MM.1S (cell line): ENCODE data around the gene IL11RA.
"Not testable (repeated sequence)": the region's sequence is repeated elsewhere in the genome, so short reads cannot be mapped to it uniquely, and the experiment has no call there.

ENCODE experiments used
- DNase-seq: peaks from one replicate; pipeline ENCODE4 v3.0.0-alpha.2; 2015
- H2AFZ ChIP-seq: fragments of 300-600 bp; sonication (generic); 2 replicates; pipeline ENCODE4 v1.6.0; 2016; ENCODE audit warnings: antibody characterized with exemption, low read length
- H3F3A ChIP-seq: fragments of 300-600 bp; sonication (generic); 2 replicates; pipeline ENCODE4 v1.6.1; 2016; ENCODE audit warnings: mild to moderate bottlenecking, antibody characterized with exemption, low read length, moderate library complexity, mixed read lengths; ENCODE audit not compliant: insufficient read depth
- H3K27ac ChIP-seq: fragments of 300-600 bp; sonication (generic); 2 replicates; pipeline ENCODE4 v1.5.1; 2016; ENCODE audit warnings: mild to moderate bottlenecking, low read length
- H3K27me3 ChIP-seq: fragments of 300-600 bp; sonication (generic); replicated peaks from 2 replicates; pipeline ENCODE4 v1.6.0; 2016; ENCODE audit warnings: low read length; ENCODE audit not compliant: insufficient read depth
- H3K36me3 ChIP-seq: fragments of 300-600 bp; sonication (generic); replicated peaks from 2 replicates; pipeline ENCODE4 v1.6.1; 2016; ENCODE audit warnings: mild to moderate bottlenecking, low read length, mixed read lengths; ENCODE audit not compliant: insufficient read depth
- H3K4me1 ChIP-seq: fragments of 300-600 bp; sonication (generic); 2 replicates; pipeline ENCODE4 v1.6.1; 2016; ENCODE audit warnings: low read length, mixed read lengths
- H3K4me2 ChIP-seq: fragments of 300-600 bp; sonication (generic); 2 replicates; pipeline ENCODE4 v1.6.0; 2016; ENCODE audit warnings: low read depth, low read length
- H3K4me3 ChIP-seq: fragments of 300-600 bp; sonication (generic); 2 replicates; pipeline ENCODE4 v1.5.1; 2016; ENCODE audit warnings: low read length, mixed read lengths
- H3K79me2 ChIP-seq: fragments of 300-600 bp; sonication (generic); 2 replicates; pipeline ENCODE4 v1.6.1; 2016; ENCODE audit warnings: mixed run types, low read length, mixed read lengths
- H3K9ac ChIP-seq: fragments of 300-600 bp; sonication (generic); 2 replicates; pipeline ENCODE4 v1.6.1; 2016; ENCODE audit warnings: low read length, mixed read lengths
- H3K9me2 ChIP-seq: fragments of 300-600 bp; sonication (generic); replicated peaks from 2 replicates; pipeline ENCODE4 v1.6.1; 2016; ENCODE audit warnings: mild to moderate bottlenecking, low read length, mixed read lengths; ENCODE audit not compliant: insufficient read depth
- H3K9me3 ChIP-seq: fragments of 300-600 bp; sonication (generic); replicated peaks from 2 replicates; pipeline ENCODE4 v1.6.1; 2016; ENCODE audit warnings: mild to moderate bottlenecking, low read length, mixed read lengths; ENCODE audit not compliant: insufficient read depth
- H4K20me1 ChIP-seq: fragments of 300-600 bp; sonication (generic); 2 replicates; pipeline ENCODE4 v1.6.1; 2016; ENCODE audit warnings: mild to moderate bottlenecking, low read length, moderate library complexity, mixed read lengths; ENCODE audit not compliant: insufficient read depth
- CTCF ChIP-seq: fragments of 300-600 bp; sonication (generic); IDR thresholded peaks from 2 replicates; pipeline ENCODE4 v1.5.1; 2016; ENCODE audit warnings: antibody characterized with exemption, low read length, mixed read lengths
- EZH2 ChIP-seq: fragments of 300-600 bp; sonication (generic); optimal IDR thresholded peaks from 2 replicates; pipeline ENCODE3; 2017; ENCODE audit warnings: low read depth, mild to moderate bottlenecking, antibody characterized with exemption, low read length, mixed read lengths
- EZH2phosphoT487 ChIP-seq: fragments of 300-600 bp; sonication (generic); IDR thresholded peaks from 2 replicates; pipeline ENCODE4 v1.6.1; 2018; ENCODE audit warnings: antibody characterized with exemption, low read length

The IL11RA gene

DNA sequence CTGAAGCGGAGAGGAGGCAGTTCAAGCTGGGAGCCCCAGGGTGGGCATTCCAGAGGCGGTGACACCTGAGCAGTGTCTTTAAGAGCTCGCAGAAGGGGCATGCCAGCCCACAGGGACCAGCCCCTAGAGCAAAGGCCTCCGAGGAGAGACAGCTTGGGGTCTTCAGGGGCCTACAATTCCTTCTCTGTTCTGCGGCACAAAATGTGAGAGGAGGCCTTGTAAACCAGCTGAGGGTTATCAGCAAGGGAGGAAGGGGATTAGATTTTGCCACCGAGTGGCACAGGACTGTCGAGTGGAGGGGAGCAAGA is 13.9 kb upstream of the IL11RA start:
- Histone ChIP-seq H3K4me1 (peaks cover 4% of the 10 kb centered on the region), H3K9me3 (no peaks in the 10 kb centered on the region), H3K79me2 (peaks cover 25% of the 10 kb centered on the region), H3K4me2 (peak overlapping the region; percentile 79), H3K27ac (peak overlapping the region; percentile 62), H3K27me3 (no peaks in the 10 kb centered on the region), H4K20me1 (no peaks in the 10 kb centered on the region), H3K36me3 (no peaks in the 10 kb centered on the region), H3K9me2 (no peaks in the 10 kb centered on the region), H3K9ac (peak overlapping the region; percentile 90), H3F3A (peaks cover 7% of the 10 kb centered on the region; the same call in 1 of the 2 replicates), H3K4me3 (peak overlapping the region; percentile 95), H2AFZ (peak overlapping the region; percentile 88)
- no peak for DNase-seq
- TF ChIP-seq CTCF (no peak), EZH2 (no peak), EZH2phosphoT487 (no peak)

GRCh38 chr9:34639322-34639721 is 12.7 kb upstream of the IL11RA start:
- H4K20me1 ChIP-seq, H2AFZ ChIP-seq, H3K4me3 ChIP-seq, H3F3A ChIP-seq, H3K4me1 ChIP-seq, H3K36me3 ChIP-seq, H3K27ac ChIP-seq, H3K27me3 ChIP-seq, H3K9ac ChIP-seq, H3K9me2 ChIP-seq, DNase-seq, H3K4me2 ChIP-seq, H3K9me3 ChIP-seq: not testable (repeated sequence)
- peaks cover 25% of the 10 kb centered on the region for H3K79me2 ChIP-seq

DNA sequence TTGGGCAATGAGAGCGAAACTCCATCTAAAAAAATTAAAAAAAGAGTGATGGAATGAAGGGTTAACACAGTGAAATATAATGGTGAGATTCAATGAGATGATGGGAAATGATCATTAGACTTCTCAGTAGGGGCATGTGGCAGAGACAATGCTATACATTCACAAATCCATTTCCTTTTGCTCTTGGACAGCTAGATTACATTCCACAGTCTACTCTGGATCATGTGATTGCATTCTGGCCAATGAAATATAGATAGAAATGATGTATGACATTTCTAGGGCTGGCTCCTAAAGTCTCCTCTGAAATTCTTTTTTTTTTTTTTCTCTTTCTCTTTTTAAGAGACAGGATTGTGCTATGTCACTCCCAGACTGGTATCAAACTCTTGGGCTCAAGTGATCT is 9.3 kb upstream of the IL11RA start:
- peaks cover 12% of the 10 kb centered on the region for H3K4me1 ChIP-seq

More for the DNA sequence above, 9.3 kb upstream of the IL11RA start:
- Histone ChIP-seq H3K79me2 (peaks cover 7% of the 10 kb centered on the region), H3K9me2 (no peaks in the 10 kb centered on the region), H4K20me1 (no peaks in the 10 kb centered on the region), H3K9ac (no peak overlapping the region), H3F3A (peaks cover 11% of the 10 kb centered on the region), H2AFZ (no peak overlapping the region), H3K9me3 (no peaks in the 10 kb centered on the region), H3K36me3 (no peaks in the 10 kb centered on the region), H3K27me3 (no peaks in the 10 kb centered on the region), H3K27ac (no peak overlapping the region), H3K4me3 (no peak overlapping the region), H3K4me2 (no peak overlapping the region)
- TF ChIP-seq CTCF (no peak), EZH2 (no peak), EZH2phosphoT487 (no peak)
- no peak for DNase-seq
